Endodermal cell (in vitro differentiated cells): ENCODE data around the gene TMEM150C. TPM values are rescaled to one million over a fixed set of nuclear protein-coding genes. Genes with fewer than 3 reads are reported as not detected.
A peak's percentile ranks its signal among the peaks of the same experiment; 100 is the strongest.

ENCODE experiments used
- DNase-seq: peaks from one replicate; pipeline ENCODE4 v3.0.0-alpha.2; 2017
- H3K27ac ChIP-seq: 2 replicates; pipeline ENCODE4 v1.5.1; 2013; ENCODE audit warnings: mild to moderate bottlenecking, low read depth, low read length, moderate library complexity
- H3K27me3 ChIP-seq: 2 replicates; pipeline ENCODE4 v1.6.1; 2013; ENCODE audit warnings: mild to moderate bottlenecking, low read length, moderate library complexity; ENCODE audit not compliant: insufficient read depth, control insufficient read depth, poor library complexity, severe bottlenecking
- H3K36me3 ChIP-seq: 2 replicates; pipeline ENCODE4 v1.7.0; 2013; ENCODE audit warnings: mild to moderate bottlenecking, low read length, moderate library complexity; ENCODE audit not compliant: control insufficient read depth, insufficient read depth
- H3K4me1 ChIP-seq: one replicate; pipeline ENCODE4 v1.7.0; 2013; ENCODE audit warnings: low read length; ENCODE audit not compliant: control insufficient read depth, insufficient read depth
- H3K4me3 ChIP-seq: 2 replicates; pipeline ENCODE4 v1.5.1; 2013; ENCODE audit warnings: mild to moderate bottlenecking, low read length, moderate library complexity
- H3K9ac ChIP-seq: 2 replicates; pipeline ENCODE4 v1.6.1; 2013; ENCODE audit warnings: mild to moderate bottlenecking, low read length, moderate library complexity; ENCODE audit not compliant: poor library complexity, severe bottlenecking; ENCODE audit errors: extremely low read depth
- H3K9me3 ChIP-seq: 2 replicates; pipeline ENCODE4 v1.6.1; 2013; ENCODE audit warnings: mild to moderate bottlenecking, low read length, moderate library complexity; ENCODE audit not compliant: control insufficient read depth
- H3K27ac Mint-ChIP-seq: 2 replicates; pipeline ENCODE4 v1.8.0; 2020; ENCODE audit warnings: mixed read lengths
- H3K27me3 Mint-ChIP-seq: 2 replicates; pipeline ENCODE4 v1.8.0; 2021; ENCODE audit warnings: mild to moderate bottlenecking, mixed read lengths; ENCODE audit not compliant: insufficient read depth
- H3K36me3 Mint-ChIP-seq: 2 replicates; pipeline ENCODE4 v1.8.0; 2020; ENCODE audit warnings: low read depth, mixed read lengths
- H3K4me1 Mint-ChIP-seq: 2 replicates; pipeline ENCODE4 v1.8.0; 2020; ENCODE audit warnings: mixed read lengths
- H3K4me3 Mint-ChIP-seq: 2 replicates; pipeline ENCODE4 v1.8.0; 2020; ENCODE audit warnings: mild to moderate bottlenecking, moderate library complexity, mixed read lengths
- H3K9me3 Mint-ChIP-seq: 2 replicates; pipeline ENCODE4 v1.8.0; 2020; ENCODE audit warnings: mild to moderate bottlenecking, mixed read lengths
- CTCF ChIP-seq: fragments of 200-600 bp; sonication (generic); conservative IDR thresholded peaks from 2 replicates; pipeline ENCODE4 v1.5.0; 2021; ENCODE audit warnings: antibody characterized with exemption, mild to moderate bottlenecking
- WGBS, 2 experiments: methylation state at CpG; one replicate each; pipeline versions ENCODE4 v1.1.5 to v1.1.7; 2013; ENCODE audit warnings: missing lambda C conversion rate in 2 of 2, mixed read lengths in 1 of 2; ENCODE audit not compliant: insufficient coverage in 1 of 2, insufficient read length in 1 of 2; 5-methylcytosine and 5-hydroxymethylcytosine counted together
- total RNA-seq, 2 donors: library from RNA; stranded (reverse); fragmentation: NEBNext Ultra II Directional in 1 of 2; extraction: Animal tissue kit (Norgen Biotek cat#: 25700) in 1 of 2; gene quantifications; 2 replicates in 1 of 2; 3 replicates in 1 of 2; pipeline ENCODE4 v1.2.1, GENCODE V29; 2021

The TMEM150C gene
- total RNA-seq, 2 donors from 2014 or later = 29.3 to 32.8 TPM

DNA sequence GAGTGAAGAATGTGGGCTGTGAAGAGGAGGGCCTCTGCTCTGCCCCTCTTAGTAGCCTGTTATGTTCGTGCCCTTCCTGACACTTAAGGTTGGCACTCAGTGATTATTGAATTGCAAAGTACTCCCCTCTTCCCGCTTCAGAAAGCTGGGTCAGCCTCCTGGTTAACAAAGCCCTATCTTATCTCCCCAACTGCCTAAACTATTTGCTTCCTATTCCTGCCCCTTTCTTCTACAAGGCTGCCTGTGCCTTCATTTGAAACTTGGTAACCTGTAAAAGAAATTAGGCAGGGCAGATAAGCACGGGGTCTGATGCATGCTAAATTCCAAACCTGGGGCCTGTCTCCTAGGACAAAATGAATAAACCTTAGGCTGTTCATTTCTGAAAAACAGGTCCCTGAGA lies 23.1 kb upstream of the TMEM150C start:
- no peaks in the 10 kb centered on the region for H3K27me3 Mint-ChIP-seq
- Histone ChIP-seq H3K4me1 (peaks cover 28% of the 10 kb centered on the region), H3K36me3 (no peaks in the 10 kb centered on the region), H3K9ac (no peak overlapping the region), H3K9me3 (no peaks in the 10 kb centered on the region), H3K27ac (no peak overlapping the region), H3K4me3 (no peak overlapping the region), H3K27me3 (no peaks in the 10 kb centered on the region)
- H3K4me1 Mint-ChIP-seq = peaks cover 61% of the 10 kb centered on the region
- peak; percentile 57 for DNase-seq
- 21 to 32% methylated on average over 3 of the region's 3 CpGs for WGBS, 2 experiments
- TF ChIP-seq CTCF = no peak
- H3K9me3 Mint-ChIP-seq = no peaks in the 10 kb centered on the region
- peak overlapping the region; percentile 10 for H3K4me3 Mint-ChIP-seq
- H3K36me3 Mint-ChIP-seq = no peaks in the 10 kb centered on the region
- H3K27ac Mint-ChIP-seq = peak overlapping the region; percentile 85

DNA sequence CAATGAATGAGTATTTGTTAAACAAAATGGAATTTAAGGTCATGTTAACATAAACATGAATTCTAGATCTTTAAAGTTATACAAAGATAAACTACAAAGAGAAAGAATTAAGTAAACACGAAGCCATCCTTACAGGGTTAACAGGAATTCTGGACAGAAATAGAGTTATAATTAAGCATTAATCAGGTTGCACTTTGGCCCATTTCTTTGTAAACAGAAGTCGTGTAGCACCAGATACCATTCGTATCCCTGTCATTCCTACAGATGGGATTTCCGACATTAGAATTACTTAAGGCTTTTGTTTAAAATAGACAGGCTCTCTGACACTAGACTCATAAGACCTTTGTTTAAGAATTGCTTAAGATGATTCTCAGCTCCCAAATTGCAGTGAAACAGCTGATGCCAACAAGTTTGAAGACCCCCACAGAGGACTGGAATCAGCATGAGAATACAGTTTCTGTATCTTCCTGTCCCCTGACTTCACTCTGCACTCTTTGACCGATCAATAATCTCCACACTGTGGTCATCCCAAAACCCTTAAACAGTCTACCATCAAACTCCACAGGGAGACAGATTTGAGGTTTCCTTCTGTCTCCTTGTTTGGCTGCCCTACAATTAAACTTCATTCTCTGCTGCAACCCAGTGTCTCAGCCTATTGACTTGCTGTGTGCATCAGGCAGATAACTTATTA lies 22.3 kb upstream of the TMEM150C start:
- Histone ChIP-seq H3K4me1 (peaks cover 28% of the 10 kb centered on the region), H3K27me3 (no peaks in the 10 kb centered on the region), H3K9ac (no peak overlapping the region), H3K36me3 (no peaks in the 10 kb centered on the region), H3K27ac (no peak overlapping the region), H3K9me3 (no peaks in the 10 kb centered on the region), H3K4me3 (no peak overlapping the region)
- Mint-ChIP-seq H3K9me3 (no peaks in the 10 kb centered on the region), H3K27me3 (no peaks in the 10 kb centered on the region), H3K36me3 (no peaks in the 10 kb centered on the region), H3K4me3 (no peak overlapping the region), H3K27ac (no peak overlapping the region), H3K4me1 (peaks cover 61% of the 10 kb centered on the region)
- no peak for DNase-seq
- TF ChIP-seq CTCF = no peak
- 82 to 83% methylated on average over 5 of the region's 5 CpGs for WGBS, 2 experiments

GRCh38 chr4:82579932-82580331 lies 18.1 kb upstream of the TMEM150C start:
- Mint-ChIP-seq H3K4me3 (no peak overlapping the region), H3K27me3 (no peaks in the 10 kb centered on the region), H3K9me3 (no peaks in the 10 kb centered on the region), H3K27ac (no peak overlapping the region), H3K36me3 (no peaks in the 10 kb centered on the region), H3K4me1 (peaks cover 43% of the 10 kb centered on the region)
- Histone ChIP-seq H3K4me1 (peaks cover 13% of the 10 kb centered on the region), H3K9me3 (no peaks in the 10 kb centered on the region), H3K4me3 (no peak overlapping the region), H3K27ac (no peak overlapping the region), H3K9ac (no peak overlapping the region), H3K36me3 (no peaks in the 10 kb centered on the region), H3K27me3 (no peaks in the 10 kb centered on the region)
- WGBS, 2 experiments = 92 to 100% methylated on average over 1 to 5 of the region's 5 CpGs
- TF ChIP-seq CTCF = no peak
- no peak for DNase-seq
